Right kidney (tissue), 1 donor: Measurements from ENCODE around the gene UBE2B.
"Not testable (repeated sequence)": the region's sequence is repeated elsewhere in the genome, so short reads cannot be mapped to it uniquely, and the experiment has no call there.

Experiments
- DNase-seq: peaks from one replicate; pipeline ENCODE4 v3.0.0-alpha.2; 2016

Gene UBE2B

GRCh38 chr5:134396274-134396673 is 24.9 kb downstream of the UBE2B start:
- DNase-seq: no peak

- DNase-seq: no peak
Measured at GRCh38 chr5:134397196-134397595, 25.8 kb downstream of the UBE2B start.

- DNase-seq: no peak
Measured at GRCh38 chr5:134398609-134399155, 27.3 kb downstream of the UBE2B start.

GRCh38 chr5:134403951-134404350 is 32.6 kb downstream of the UBE2B start:
- no peak for DNase-seq

GRCh38 chr5:134406390-134406789 is 35.0 kb downstream of the UBE2B start:
- DNase-seq: no peak

GRCh38 chr5:134409321-134409720 is 38.0 kb downstream of the UBE2B start:
- DNase-seq: no peak

- no peak for DNase-seq
Measured at GRCh38 chr5:134410822-134411221, 39.5 kb downstream of the UBE2B start.

GRCh38 chr5:134411228-134411545 is 39.8 kb downstream of the UBE2B start:
- no peak for DNase-seq

GRCh38 chr5:134411546-134412266 is 40.3 kb downstream of the UBE2B start, which contains the start of gene CDKN2AIPNL:
CDKN2AIPNL (minus strand) TSS chr5:134411881; CDS start chr5:134411854, 27 bp downstream.
- DNase-seq: peak; percentile 94

- DNase-seq: no peak
Measured at GRCh38 chr5:134413046-134413445, 41.7 kb downstream of the UBE2B start.

- DNase-seq: no peak
Measured at GRCh38 chr5:134417707-134418106, 46.3 kb downstream of the UBE2B start.

GRCh38 chr5:134418958-134419357 is 47.6 kb downstream of the UBE2B start:
- DNase-seq: no peak

GRCh38 chr5:134420343-134420742 is 49.0 kb downstream of the UBE2B start:
- no peak for DNase-seq

- DNase-seq: not testable (repeated sequence)
Measured at GRCh38 chr5:134421038-134421437, 49.7 kb downstream of the UBE2B start.

GRCh38 chr5:134422791-134423365 is 51.5 kb downstream of the UBE2B start:
- DNase-seq: no peak

GRCh38 chr5:134423376-134423775 is 52.0 kb downstream of the UBE2B start:
- no peak for DNase-seq

- DNase-seq: no peak
Measured at GRCh38 chr5:134426361-134426760, 55.0 kb downstream of the UBE2B start.

- no peak for DNase-seq
Measured at GRCh38 chr5:134427540-134428041, 56.2 kb downstream of the UBE2B start.

- DNase-seq: no peak
Measured at GRCh38 chr5:134430001-134430569, 58.7 kb downstream of the UBE2B start.

- no peak for DNase-seq
Measured at GRCh38 chr5:134432174-134432573, 60.8 kb downstream of the UBE2B start.

- no peak for DNase-seq
Measured at GRCh38 chr5:134432677-134433359, 61.4 kb downstream of the UBE2B start.

- no peak for DNase-seq
Measured at GRCh38 chr5:134435560-134435959, 64.2 kb downstream of the UBE2B start.
